Activated CD4-positive, alpha-beta T cell treated with anti-CD3 and anti-CD28 coated beads for 48 hours (primary cell): ENCODE data around the gene TAF10.
A peak's percentile ranks its signal among the peaks of the same experiment; 100 is the strongest.

Experiments
- DNase-seq: peaks from one replicate; pipeline ENCODE4 v3.0.0-alpha.2; 2020

Gene TAF10

DNA sequence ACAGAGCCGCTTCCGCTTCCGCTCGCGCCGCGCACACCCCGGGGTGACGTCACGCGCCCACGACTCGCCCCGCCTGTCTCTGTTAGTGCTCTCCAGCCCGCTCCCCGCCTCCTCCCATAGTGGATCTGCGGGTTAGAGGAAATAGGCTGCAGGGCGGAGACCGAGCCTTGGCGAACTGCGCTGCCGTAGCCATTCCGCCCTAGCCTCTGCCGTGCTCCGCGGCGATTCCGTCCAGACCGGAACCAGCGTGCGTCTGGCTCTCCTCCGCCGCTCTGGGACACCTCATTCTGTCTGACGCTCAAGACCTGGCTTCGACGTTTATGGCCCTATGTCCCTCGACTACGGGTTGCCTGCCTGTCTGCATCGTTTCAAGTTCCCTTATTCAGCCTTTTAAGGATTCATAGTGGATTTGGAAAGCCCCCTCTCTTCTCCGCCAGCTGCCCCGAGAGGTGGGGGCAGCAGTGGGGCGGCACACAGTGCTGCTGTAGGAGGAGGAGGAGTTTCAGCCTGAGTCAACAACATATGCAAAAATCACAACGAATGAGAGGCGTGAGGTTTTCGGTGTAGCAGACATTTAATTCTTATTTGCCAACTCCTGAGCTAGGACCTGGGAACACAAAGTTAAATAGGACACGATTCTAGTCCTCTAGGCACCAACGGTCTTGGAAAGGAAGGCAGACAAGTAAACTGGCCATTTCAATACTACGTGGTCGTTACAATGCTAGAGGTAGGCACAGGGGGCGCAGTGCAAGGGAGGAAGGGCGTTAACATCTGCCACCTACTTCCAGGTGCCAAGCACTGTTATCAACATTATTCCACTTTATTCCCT lies at the start of gene TAF10:
Gene TAF10 (minus strand): TSS at position 4 of the 829 bp plus-strand sequence. CDS start 27 bp downstream, outside the sequence.
- peak; percentile 97 for DNase-seq

DNA sequence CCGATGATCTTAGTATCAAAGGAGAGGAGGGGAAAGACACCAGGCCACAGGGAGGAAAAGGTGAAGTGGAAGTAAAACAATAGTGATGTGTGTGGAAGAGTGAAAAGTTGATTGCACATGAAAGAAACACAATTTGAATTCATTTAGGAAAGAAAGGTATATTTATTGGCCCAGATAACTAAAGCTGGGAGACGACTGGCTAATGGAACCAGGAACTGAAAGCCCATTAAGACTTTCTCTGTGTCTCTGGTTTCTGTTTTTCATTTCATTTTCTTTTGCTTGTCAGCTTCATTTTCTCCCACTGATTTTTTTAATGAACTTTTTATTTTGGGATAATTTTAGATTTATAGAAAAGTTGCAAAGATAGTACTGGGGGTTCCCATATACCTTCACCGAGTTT lies 48.7 kb upstream of the TAF10 start:
- no peak for DNase-seq

DNA sequence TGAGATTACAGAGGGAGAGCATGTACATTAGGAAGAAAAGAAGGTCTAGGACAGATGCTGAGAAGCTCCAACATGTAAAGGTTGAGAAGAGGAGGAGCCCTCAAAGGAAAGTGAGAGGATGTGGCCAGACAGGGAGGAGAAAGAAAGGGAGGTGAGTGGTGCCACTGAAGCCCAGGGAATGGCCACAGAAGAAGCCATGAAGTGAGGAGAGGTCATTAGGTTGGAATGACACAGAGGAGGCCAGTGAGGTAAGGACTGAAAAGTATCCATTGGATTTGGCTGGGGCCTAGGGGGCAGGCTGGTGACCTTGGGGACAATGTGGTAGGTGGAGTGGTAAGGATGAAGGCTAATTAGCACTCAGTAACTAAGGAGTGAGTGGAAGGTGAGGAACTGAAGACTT lies 46.6 kb upstream of the TAF10 start:
- DNase-seq: no peak

DNA sequence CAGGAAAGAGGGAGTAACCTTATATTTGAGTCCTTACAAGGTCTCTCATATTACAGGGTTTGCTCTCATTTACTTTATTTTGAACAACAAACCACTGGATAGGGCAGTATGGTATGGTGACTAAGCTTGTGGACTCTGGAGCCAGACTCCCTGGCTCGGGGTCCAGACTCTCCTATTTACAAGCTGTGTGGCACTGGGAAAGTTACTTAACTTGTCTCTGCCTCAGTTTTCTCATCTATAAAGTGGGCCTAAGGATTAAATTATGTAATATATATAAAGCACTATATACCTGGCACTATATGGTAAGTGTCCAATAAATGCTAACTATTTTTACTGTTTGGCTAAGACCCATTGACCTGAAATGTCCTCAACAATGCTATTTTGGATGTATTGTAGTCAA lies 45.3 kb upstream of the TAF10 start:
- no peak for DNase-seq

DNA sequence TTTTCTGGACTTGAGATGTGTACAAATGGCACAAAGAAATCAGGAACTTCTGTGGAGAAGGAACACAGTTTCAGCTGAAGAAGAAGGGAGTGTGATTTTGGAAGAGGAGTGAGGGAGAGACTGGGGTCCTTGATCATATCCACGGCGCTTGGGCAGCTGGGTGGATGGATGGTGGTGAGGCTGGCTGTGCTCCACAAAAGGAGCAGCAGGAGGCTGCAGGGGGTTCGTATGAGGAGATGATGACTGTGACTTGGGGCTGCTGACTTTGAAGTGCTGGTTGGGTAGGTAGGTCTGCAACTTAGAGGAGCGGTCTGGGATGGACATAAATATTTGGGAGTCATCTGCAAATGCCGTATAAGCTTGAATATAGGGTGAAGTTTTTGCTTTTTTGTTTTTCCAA lies 44.9 kb upstream of the TAF10 start:
- DNase-seq: no peak

DNA sequence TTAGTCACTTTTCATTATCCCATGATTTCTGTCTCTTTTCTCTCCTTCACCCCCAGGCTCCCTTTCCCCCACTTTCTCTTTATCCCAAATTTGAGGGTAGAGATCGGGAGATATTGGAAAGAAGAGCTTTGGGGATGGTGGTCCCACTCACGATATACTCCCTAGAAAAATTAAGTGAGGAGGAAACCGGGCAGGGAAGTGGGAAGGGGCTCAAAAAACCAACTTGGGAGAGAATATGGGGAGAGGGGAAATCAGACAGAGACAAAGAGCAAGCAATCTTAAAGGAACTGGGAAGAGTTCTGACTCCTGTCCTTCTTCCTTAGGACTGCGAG lies 44.5 kb upstream of the TAF10 start:
- DNase-seq: no peak

DNA sequence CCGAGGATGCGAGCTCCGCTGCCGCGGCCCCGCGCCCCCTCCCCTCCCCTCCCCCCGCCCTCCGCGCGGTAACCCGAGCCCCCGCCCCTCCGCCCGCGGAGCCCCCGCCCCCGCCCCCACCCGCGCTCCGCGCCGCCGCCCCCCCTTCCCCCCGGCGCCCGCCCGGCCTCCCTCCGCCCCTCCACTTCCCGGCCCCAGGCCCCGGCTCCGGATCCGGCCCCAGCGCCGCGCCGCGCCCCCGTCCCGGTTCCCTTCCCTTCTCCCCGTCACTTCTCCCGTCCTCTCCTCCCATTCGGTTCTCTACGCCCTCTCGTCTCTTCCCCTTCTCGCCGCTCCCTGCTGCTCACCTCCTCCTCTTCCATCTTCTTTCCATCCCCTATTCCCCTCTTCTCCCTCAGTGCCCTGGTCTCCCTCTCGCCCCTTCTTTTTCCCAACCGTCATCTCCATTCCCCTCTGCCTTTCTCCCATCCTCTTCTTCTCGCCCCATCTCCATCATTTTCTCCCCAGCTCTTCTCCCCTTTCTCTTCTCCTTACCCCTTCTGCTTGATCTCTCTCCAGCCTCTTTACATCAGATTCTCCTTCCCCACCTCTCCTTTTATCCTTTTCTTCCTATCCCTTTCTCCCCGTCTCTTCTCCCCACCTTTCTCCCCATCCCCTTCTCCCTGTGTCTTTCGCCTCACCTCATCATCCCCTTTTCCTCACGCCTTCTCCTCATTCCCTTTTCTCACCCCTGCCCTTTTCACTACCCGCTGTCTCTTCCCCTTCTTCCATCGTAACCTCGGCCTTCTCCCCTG lies 44.0 kb upstream of the TAF10 start, which contains the start of gene DCHS1:
Gene DCHS1 (minus strand): TSS at position 20 of the 794 bp plus-strand sequence. CDS start 14,196 bp downstream, outside the sequence.
- no peak for DNase-seq

DNA sequence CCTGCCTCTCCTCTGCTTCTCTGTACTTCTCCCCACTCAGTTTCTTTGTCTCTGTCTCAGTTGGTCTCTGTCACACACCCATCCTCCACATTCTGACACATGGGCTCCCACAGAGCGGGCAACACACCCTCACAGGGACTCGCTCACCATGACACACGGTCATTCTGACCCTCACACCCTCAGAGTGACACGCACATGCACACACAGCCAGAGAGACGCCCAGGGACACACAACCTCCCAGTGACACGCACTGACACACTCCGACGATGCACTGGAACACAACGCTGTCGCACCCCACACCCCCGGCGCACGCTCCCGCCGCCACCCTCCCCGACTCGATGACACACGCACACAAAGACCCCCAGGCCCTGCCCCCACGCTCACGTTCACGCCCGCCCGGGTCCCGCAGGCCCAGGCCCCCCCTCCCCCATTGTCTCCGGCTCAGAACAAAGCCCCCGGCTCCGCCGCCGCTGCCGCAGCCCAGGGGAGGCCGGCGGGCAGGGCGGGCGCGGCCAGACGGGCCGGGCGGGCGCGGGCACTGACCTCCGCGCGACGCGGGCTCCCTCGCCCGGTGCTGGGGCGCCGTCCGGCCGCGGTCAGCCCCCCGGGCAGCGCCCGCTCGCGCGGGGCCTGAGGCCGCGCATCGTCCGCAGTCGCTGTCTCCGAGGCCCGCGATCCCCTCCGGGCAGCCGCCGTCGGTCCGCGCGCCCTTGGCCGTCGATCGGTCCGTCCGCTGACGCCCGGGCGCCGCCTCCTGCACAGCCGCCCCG lies 43.2 kb upstream of the TAF10 start:
- DNase-seq: peak; percentile 43

DNA sequence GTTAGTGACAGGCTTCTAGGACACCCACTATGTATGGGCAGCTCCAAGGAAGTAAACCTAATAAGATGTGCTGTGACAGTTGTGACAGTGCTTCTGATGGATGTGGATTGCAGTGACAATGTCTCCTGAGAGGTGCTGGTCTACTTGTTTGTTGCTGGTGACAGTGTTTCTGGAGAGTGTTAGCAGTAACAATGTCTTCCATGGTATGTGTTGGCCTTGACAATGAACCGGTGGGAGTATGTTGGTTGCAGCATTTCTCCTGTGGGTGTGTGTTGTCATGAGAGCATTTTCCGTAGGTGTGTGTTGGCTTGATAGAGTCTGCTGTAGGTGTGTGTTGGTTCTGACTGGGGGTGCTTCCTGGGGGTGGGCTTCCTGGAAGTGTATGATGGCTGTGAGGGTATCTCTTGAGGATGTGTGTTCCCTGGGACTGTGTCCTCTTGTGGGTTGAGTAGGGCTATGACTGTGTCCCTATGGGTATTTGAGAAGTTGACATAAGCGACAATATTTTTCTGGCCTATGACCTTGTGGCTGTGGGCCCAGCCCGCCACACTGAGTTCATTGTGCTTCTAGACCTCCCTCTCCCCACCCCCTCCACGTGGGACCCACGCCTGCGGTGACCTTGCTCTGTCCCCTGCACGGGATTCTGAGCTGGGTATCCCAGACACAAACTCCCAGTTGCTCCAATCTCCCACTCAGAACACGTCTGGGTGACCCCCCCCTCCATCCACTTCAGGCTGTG lies 42.4 kb upstream of the TAF10 start:
- DNase-seq: no peak

DNA sequence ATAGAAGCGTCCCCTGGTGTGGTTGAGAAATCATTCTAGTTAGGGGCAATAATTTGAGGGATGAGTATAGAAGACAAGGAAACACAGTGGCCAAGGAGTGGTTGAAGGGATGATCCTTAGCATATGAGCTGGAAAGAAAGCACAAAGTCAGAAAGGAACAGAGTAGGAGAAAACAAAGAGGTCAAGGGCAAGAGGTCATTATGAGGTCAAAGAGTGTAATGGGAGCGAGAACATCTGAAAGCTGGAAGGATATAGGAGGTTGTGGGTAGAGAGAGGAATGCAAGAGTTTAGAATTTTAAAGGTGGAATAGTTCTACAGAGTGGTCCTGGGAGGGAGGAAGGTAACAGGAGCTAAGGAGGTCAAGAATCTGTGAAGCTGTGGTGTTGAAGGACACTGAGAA lies 41.6 kb upstream of the TAF10 start:
- DNase-seq: no peak

DNA sequence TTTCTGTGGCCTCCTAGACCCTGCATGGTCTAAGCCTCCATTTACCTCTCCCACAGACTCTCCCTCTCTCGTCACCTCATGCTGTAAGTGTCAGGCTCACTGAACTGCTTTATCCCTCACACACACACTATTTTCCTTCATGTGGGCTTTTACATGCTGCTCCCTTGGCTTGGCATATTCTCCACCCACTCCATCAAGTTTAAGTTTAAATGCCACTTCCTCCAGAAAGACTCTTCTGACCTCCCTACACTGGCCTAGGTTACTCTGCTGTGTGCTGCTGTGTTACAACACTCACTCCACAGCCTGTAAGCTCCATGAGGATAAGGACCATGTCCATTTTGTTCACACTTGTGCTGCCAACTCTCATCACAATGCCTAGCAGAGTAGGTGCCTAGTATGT lies 41.1 kb upstream of the TAF10 start:
- DNase-seq: no peak

DNA sequence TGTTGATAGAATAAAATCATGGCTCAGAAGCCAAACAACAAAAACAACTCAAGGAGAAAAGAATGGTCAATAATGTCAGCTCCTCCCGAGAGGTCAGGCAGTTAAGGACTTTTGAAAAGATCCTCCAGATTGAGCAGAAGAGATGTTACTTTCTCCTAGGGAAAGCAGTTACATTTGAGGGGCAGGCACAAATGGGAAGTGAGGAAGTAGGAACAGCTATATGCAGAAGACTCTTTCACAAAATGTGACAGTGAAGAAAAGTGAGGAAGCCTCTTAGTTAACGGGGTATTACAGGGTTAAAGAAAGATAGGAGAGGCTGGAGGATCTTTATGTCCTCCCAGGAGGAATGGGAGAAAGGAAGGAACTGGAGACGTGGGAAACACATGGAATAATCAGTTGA lies 40.2 kb upstream of the TAF10 start:
- no peak for DNase-seq

DNA sequence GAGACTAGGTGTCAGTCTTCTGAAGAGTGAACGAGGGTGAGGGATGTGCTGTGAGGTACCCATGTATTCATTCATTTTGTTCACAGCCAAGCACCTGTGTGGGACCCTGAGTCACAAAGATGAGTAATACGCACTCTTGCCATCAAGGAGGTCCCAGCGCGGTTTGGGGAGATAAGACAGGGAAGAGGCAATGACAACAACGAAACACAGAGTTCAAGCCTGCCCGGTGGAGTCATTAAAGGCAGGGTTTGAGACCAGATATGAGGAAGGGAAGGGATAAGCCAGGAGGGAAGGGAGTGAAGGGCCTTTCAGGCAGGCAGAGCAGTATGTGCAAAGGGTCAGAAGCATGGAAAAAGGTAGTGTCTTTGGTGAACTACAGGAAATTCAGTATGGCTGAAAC lies 39.0 kb upstream of the TAF10 start:
- peak; percentile 57 for DNase-seq

DNA sequence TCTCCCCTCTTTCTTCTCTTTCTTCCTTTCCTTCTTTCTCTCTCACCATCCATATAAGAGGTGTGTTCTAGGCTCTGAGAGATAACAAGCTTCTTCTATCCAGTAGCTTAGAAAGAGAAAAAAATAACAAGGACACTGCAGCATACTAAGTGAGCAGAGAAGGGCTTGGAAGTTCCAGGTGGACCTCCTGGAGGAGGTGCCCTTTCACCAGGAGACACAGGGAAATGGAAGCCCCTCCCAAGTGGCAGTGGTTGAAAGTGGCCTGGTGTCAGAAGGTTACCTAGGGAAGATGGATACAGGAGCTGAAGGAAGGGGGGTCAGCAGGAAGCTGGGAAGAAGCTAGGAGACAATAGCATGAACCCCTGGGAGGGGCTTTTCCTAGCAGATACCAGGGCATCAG lies 38.1 kb upstream of the TAF10 start:
- no peak for DNase-seq

DNA sequence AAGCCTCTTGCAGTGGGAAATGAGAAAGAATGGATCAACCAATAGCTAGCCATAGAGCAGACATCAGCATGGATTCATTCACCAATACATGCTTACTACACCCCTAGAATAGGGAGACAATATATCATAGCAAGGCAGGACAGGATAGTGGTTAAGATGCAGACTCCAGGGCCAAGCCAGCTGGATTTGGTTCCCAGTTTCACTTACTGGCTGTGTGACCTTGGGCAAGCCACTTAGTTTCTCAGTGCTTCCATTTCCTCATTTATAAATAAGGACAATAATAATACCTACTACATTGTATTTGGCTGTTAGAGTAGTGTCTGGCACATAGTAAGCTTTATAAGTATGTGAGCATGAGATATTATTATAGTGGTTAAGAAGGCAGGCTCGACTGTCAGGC lies 36.5 kb upstream of the TAF10 start:
- no peak for DNase-seq

DNA sequence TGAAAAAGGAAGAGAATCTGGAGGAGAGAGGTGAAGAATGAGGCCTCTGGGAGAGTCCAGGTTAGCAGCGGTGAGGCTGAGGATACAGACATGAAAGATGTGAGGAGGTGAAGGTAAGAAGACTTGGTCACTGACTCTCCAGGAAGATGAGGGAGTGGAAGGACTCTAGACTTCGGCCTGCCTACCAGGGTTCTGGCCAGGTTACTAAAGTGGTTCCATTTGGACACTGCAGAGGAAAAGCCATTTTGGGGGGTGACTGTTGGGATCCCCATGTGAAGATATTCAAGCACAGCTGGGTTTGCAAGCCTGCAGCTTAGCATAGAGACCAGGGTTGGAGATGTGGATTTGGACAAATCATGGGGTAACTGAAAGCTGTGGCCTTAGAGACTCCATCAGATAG lies 35.8 kb upstream of the TAF10 start:
- DNase-seq: no peak

DNA sequence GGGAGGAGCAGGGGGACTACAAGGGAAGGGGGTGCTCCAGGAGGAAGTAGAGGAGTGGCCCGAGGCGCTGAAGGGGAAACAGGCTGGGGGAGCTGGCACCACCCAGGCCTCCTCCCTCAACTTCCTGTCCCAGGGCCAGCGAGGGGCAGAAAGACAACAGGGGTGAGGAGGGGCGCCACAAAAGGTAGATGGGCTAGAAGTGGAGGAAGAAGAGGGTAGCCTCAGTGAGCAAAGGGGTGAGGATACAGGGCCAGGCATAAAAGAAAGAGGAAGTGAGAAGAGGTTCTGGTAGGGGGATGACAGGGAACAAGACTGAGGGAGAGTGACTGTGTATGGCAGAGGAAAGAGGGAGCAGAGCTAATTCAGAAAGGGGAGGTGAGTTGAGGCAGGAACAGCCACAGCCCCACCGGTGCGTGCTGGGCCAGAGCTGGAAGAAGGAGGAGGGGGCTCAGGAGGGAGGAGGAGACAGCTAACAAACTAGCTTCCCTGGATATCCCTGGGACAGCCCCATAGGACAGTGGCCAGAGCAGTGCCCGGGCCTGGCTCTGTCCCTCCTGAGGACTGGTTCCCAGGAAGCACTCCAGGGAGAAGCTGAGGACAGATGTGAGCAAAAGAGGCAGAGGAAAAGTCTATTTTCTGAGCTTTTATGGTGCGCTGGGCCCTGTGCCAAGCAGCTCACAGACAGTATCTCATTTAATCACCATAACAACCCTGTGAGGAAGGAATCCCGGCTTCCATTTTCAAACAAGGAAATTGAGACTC lies 35.1 kb upstream of the TAF10 start:
- DNase-seq: peak; percentile 42

DNA sequence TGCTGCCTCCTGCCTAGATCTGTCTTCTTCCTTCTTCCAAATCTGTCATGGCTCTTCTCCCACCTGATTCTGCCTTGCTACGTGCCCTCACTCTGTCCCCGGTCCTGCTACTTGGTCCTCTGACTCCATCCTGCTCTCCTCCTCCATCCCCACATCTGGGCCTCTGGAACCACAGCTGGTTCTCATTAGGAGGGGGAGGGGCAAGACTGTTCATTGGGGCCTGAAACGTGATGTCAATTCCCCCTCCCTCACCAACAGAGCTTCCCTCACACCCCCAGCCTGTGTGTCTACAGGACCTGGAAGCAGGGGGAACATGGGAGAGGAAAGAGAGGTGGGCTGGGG lies 34.5 kb upstream of the TAF10 start:
- no peak for DNase-seq

DNA sequence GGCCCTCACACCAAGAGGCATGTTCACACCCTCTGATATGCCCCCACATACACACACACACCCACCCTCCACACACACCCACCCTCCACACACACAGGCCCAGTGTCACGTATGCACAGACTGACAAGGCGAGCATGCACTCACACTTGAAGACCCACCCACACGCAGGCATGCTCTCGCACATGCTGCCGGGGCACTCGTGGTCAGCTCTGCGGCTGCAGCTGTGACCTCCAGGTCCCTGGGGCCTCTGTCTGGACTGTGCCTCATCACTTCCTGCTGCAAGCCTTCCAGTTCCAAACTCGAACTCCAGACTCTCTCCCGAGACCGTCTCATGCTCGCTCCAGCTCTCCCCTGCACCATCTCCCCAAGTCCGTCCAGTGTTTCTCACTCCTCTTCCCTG lies 34.1 kb upstream of the TAF10 start:
- no peak for DNase-seq

DNA sequence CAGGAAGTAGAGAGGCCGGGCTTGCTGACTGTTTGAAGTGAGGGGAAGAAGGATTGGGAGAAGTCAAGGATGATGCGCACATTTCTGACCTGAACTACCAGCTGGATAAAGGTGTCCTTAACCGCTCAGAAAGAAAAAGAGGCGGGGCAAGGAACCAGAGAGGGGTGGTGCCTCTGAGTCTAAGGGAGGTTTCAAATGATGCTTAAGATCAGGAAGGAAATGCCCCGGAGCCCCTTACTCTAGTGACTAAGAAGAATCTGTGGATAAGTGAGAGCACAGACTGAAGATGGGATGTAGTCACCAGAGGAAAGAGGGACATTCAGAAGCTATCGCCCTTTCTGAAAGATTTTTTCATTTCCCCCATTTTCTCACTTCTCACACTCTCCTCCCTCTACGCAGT lies 30.9 kb upstream of the TAF10 start:
- no peak for DNase-seq

DNA sequence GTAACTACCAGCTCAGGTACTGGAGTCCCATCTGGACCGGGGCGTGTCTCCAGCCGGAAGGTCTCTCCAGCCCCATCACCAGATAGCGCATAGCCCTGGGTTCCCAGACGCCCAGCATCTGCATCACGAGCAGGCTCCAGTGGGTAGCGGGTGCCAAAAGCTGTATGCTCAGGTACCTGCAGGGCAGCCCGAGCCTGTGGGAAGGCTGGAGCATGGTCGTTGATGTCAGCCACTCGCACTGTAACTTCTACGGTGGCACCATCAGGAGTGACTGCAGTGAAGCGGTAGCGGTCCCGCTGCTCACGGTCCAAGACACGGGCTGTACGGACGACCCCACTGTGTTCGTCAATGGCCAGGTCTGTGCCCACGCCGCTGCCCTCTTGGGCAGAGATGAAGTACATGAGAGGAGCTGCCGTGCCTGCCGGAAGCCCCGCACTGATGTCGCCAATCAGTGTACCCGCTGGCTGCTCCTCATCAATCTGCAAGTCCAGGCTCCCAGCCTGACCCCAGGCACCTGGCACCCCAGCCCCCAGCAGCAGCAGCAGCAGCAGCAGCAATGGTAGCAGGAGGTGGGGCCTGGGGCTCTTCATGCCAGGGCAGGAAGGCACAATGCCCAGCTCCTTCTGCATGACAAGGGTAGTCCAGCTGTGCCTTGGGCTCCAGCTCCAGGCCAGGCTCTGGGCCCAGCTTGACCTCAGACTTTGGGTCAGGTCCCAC lies 29.1 kb upstream of the TAF10 start:
- no peak for DNase-seq
